Heart left ventricle (tissue), 13 donors: ENCODE data around the gene FEN1.

ENCODE experiments used
- POLR2A ChIP-seq, 2 donors: fragments of 450-650 bp; IDR thresholded peaks; one replicate each; pipeline ENCODE4 v1.6.1; 2017; ENCODE audit warnings: antibody characterized with exemption in 2 of 2, mild to moderate bottlenecking in 2 of 2, moderate library complexity in 2 of 2
- TF ChIP-seq, protein P1 (sequence below), 12 donors: fragments of 200-600 bp; sonication (generic) in 4 of 12; IDR thresholded peaks; one replicate each; pipeline versions ENCODE4 v1.5.0 to v1.8.0; 2018 to 2022; ENCODE audit warnings: antibody characterized with exemption in 12 of 12, mild to moderate bottlenecking in 5 of 12
- donor health status: ischemic (EF 13 %, LVEDD 7.1; RV severe dilation, severe dysfunction).
- donor health status: DM: no; HTN: yes; CAD: no.
- donor health status: DM: no; HTN: no; CAD: no.
- donor health status: ischemic (EF 25% LVEDD 6.9; RV normal size, moderate dysfunction).
- donor health status: ischemic (EF 25% LVEDD 5.7; RV mildly dilated, moderate dysfunction).
- donor health status: ischemic (EF 35%, LVEDD 5.7; RV mildly dilated, moderate dysfunction).
- donor health status: nonischemic (EF 11% LVEDD 7.7; RV severe dilation, severe dysfunction).
- donor health status: DM: yes; HTN: yes; CAD: no.
- donor health status: PGD.
- donor health status: ischemic (EF 29% LVEDD 5.4; RV normal size, mild dysfunction).
- donor health status: nonischemic (EF 23%, LVEDD 6.1; RV moderate dilation, normal function).

DNA sequence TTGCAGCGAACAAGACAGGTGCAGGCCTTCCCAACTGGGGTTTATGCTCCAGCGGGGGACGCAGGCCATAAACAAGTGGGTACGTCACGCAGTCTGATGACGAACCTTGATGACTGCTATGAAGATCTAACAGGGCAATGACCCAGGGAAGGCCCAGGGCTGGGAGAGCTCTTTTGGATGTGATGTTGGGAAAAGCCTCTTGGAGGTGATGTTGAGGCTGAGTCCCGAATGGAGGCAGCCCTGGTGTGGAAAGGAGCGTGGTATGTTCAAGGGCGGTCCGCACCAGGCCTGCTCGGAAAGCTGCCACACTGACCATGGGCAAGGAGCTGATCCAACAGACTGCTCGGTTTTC lies 41.2 kb downstream of the FEN1 start:
- TF ChIP-seq, protein P1, sequence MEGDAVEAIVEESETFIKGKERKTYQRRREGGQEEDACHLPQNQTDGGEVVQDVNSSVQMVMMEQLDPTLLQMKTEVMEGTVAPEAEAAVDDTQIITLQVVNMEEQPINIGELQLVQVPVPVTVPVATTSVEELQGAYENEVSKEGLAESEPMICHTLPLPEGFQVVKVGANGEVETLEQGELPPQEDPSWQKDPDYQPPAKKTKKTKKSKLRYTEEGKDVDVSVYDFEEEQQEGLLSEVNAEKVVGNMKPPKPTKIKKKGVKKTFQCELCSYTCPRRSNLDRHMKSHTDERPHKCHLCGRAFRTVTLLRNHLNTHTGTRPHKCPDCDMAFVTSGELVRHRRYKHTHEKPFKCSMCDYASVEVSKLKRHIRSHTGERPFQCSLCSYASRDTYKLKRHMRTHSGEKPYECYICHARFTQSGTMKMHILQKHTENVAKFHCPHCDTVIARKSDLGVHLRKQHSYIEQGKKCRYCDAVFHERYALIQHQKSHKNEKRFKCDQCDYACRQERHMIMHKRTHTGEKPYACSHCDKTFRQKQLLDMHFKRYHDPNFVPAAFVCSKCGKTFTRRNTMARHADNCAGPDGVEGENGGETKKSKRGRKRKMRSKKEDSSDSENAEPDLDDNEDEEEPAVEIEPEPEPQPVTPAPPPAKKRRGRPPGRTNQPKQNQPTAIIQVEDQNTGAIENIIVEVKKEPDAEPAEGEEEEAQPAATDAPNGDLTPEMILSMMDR (IDR thresholded peaks at IDR 0.05), result no peak
- TF ChIP-seq POLR2A (IDR thresholded peaks at IDR 0.05), result no peak
